NCI-H2196 treated with DMSO at 0.1 percent for 48 hours (cell line): ENCODE results near the gene TTBK1.

Source experiments
- DNase-seq: peaks from one replicate; lab custom pipeline; 2025; ENCODE audit not compliant: unreplicated experiment; lab: John Stamatoyannopoulos, UW

TTBK1 gene

DNA sequence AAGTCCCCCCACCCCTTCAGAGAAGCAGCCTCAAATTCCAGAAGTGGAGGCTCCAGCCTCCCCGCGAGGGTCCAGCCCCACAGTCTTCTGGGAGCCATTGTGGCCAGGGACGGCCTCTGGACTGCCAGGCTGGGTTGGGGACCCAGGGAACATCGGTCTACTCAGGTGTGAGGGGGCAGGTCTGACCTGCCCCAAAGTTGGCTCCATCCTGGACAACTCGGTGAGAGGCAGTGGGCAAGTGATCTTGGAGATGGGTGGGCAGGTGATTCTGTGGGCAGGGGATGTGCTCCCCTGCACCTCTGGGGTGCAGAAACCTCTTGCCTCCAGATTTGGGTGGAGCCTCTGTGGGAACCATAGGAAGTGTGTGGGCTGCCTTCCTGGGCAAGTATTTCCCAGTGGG lies 42.6 kb downstream of the TTBK1 start:
- no peak for DNase-seq

DNA sequence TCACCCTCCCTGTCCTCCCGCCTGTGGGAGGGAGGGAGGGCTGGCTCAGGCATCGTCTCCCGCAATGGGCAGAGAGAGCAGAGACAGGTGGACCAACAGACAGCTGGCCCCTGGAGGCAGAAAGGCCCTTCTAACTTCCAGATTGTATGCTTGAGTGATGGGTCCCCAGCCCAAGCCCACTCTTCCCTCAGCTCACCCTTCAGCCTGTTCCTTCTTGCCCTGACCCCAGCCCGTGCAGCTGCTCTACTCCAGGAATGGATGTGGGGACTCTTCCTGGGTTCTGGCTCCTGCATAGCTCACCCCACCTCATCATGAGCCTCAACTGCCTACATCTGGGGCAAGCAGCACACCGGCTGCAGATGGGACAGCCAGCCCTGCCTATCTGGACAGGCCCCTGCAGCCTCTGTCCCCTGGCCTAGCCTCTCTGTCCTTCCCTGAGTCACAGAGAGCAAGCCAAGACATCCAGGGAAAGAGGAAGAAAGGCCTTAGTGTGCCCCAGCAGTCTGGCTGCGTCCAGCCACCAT lies 43.2 kb downstream of the TTBK1 start:
- no peak for DNase-seq

DNA sequence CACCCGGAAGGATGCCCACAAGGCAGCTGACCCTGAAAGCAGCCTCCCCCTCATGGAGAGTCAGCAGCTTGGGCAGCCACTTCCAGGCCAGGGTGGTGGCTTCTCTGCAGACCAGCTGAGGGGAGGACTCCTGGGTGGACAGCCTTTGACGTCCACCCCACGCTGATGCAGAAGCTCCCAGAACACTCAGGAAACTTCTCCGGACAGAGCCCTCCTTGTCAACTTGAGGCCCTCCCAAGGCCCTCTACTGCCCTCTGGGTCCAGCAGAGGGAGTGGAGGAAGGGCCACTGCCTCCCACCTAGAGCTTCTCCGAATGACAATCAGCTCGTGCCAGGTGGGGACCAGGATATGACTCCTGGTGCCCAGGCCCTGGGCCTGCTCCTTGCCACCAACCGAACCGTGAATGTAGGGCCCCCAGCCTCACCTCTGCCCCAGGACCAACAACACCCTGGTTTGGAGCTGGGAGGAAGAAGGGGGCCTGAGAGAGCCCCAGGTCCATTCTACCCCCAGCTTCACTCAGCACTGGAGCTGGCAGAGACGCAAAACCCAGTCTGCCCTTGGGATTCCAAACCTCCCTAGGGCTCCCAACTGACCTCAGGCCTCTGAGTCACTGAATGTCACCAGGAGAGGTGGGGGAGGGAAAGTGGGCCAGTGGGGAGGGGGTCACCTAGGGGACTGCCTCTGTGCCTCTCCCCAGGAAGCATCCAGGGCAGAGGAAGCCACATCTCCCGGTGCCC lies 43.9 kb downstream of the TTBK1 start:
- DNase-seq, result no peak

DNA sequence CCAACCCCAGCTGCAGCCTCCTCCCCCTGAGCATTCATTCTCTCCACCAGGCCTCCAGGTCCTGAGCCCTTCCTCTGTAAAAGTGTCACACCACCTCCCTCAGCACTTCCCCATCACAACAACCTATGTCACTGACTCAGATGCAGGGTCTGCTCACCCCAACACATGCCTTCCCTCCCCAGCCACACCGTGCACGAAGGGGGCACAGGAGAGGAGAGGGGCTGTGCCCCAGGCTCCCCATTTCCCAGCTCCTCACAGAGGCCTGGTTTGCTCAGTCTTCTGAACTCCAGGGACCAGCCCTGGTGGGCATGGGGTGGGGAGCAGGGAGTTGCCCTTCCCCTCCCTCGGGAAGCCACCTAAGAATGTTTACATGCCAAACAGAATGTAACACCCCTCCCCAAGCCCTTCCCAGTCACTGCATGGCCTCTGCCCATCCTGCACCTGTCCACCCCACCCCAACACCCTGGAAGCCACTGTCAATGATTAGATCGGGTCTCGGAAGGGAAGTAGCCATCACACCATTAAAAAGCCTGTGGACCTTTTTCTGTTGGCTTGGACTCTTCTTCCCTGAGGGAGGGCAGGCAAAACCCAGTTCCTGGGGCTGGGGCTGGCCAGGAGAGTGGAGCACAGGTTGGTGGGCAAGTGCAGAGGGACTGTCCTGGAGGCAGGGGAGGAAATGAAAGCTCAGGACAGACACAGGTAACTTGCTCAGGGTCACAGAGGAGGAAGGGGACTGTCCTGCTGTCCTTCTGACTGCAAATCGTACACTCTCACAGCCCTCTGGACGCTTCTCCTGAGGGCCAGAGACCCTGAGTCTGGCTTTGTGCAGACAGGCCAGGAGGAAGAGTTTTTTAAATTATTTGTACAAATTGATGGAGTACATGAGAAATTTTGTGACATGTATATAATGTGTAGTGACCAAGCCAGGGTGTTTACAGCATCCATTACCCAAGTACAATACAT lies 44.7 kb downstream of the TTBK1 start:
- DNase-seq, result no peak

DNA sequence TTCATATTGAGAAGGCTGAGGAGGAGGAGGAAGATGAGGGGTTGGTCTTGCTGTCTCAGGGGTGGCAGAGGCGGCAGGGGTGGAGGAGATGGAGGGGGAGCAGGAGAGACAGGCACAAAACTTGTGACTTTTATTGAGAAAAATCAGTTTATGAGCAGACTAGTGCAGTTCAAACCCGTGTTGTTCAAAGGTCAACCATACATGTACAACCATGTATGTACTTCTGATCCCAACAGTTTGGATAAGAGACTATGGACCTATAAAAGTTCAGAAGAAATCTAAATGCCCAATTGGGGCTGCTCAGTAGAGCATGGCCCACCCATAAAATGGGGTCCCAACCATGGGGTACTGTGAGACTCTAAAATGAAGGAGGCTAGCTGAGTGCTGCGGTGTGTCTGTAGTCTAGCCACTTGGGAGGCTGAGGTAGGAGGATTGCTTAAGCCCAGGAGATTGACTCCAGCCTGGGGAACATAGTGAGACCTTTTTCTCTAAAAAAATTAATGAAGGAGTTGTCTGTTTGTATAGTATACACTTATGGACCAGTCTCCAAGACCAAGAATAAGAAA lies 47.1 kb downstream of the TTBK1 start:
- no peak for DNase-seq

DNA sequence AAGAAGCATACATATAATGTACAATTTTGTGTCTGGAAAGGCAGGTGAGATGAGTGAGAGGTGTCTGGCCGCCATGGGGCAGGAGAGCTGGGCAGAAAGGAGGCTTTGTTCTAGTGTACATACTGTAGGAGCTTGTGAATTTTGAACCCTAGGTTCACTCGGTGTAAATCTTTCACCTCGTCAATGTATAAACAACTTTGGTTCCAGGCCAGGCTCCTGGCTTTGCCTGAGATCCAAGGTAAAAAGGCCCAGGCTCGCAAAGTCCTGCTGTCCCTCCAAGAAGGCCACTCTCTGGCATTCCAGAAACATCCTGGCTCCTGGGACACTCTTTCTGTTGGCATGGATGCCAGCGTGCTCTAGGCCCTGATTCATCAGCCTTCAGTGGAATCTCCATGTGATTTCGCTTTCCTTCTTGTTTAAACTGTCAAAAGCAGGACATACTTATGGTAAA lies 47.6 kb downstream of the TTBK1 start:
- no peak for DNase-seq

DNA sequence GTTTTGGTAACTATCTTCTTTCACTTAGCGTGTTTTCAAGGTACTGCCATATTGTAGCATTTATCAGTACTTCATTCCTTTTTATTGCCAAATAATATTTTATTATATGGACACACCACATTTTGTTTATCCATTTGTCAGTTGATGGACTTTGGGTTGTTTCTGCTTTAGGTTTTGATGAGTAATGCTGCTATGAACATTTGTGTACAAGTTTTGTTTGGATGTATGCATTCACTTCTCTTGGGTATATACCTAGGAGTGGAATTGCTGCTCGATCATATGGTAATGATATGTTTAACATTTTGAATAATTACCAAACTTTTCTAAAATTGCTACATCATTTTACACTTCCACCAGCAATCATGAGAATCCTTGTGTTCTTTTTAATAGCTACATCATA lies 48.4 kb downstream of the TTBK1 start:
- no peak for DNase-seq

DNA sequence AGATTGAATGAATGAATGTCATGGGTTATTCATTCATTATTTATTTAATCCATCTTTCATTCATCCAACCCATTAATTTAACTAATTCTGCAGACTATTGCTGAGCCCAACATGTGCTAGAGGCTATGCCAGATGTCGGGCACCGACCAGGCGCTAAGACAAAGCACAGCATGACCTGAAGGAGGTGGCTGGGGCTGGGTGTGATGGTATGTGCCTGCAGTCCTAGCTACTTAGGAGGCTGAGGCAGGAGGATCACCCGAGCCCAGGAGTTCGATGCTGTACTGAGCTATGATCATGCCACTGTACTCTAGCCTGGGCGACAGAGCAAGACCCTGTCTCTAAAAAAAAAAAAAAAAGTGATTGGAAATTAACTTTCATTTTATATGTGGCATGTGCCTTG lies 49.1 kb downstream of the TTBK1 start:
- DNase-seq, result no peak

GRCh38 chr6:43292763-43293318 lies 49.6 kb downstream of the TTBK1 start:
- DNase-seq, result no peak

- no peak for DNase-seq
Observed at GRCh38 chr6:43293698-43294097, 50.4 kb downstream of the TTBK1 start.

- DNase-seq, result no peak
Observed at GRCh38 chr6:43294536-43294935, 51.3 kb downstream of the TTBK1 start.

- no peak for DNase-seq
Observed at GRCh38 chr6:43295456-43295855, 52.2 kb downstream of the TTBK1 start.

DNA sequence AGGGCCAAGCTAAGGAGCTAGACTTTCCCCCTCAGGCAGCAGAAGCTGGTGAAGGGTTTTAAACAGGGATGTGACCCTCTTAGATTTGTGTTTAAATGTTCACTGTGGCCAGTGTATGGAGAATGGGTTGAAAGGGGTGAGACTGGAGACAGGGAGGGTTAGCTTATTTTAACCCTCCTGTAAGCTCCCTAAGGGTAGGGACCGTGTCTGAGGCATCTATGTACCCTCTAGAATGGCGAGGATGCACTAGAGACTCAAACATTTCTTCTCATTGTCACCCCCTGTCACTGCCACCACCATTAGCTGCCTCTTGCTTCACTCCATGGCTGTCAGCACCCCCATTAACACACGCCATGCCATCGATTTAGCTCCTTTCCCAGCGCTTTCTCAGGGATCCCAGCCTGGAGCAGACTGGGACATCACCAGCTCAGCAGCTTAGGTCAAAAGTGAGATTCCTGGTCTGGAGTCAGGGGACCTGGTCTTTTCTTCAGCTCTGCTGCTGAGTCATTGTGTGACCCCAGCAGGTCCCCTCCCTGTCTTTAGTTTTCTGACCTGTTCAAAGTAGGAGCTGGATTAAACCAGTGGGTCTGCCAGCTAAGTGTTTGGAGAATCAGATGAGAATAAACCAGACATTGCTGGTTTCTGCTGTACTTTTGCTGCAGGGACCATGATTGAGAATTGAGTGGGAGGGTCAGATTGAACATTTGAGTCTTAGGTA lies 53.7 kb downstream of the TTBK1 start:
- no peak for DNase-seq

GRCh38 chr6:43297644-43298564 lies 54.6 kb downstream of the TTBK1 start, which contains the start of gene SLC22A7:
Gene SLC22A7 (plus strand): TSS chr6:43298260. CDS start chr6:43298359, 99 bp downstream.
- DNase-seq, result peak; percentile 52

- DNase-seq, result no peak
Observed at GRCh38 chr6:43298565-43299337, 55.5 kb downstream of the TTBK1 start.

GRCh38 chr6:43299338-43300293 lies 56.3 kb downstream of the TTBK1 start:
- DNase-seq, result no peak

DNA sequence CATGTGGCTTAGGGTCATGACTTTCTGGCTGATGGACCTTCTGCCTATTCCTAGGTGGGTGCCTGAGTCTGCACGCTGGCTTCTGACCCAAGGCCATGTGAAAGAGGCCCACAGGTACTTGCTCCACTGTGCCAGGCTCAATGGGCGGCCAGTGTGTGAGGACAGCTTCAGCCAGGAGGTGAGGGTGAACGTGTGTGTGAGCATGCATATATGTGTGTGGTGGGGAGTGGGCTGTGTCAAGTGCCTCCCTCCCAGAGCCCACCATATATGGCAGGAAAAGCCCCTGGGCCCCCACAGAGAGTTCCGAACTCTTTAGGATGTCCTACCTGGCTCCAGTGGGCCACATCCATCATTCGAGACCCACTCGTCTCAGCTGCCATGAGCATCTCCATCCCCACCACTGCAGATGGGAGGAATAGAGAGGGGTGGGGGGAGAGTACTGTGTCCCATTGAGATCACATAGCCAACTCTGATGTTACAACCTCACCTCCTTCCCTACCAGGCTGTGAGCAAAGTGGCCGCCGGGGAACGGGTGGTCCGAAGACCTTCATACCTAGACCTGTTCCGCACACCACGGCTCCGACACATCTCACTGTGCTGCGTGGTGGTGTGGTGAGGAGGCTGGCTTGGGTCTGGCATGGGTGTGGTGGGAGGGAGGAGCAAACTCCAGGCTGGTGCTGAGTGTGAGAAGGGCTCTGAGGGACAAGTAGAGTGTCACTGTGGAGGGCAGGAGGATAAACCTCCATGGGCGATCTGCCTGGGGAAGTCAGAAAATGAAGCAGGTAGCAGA lies 58.0 kb downstream of the TTBK1 start:
- no peak for DNase-seq
